Measurements from ENCODE around the gene ARMC5. TPM values are rescaled to one million over a fixed set of nuclear protein-coding genes. Genes with fewer than 3 reads are reported as not detected.

Gene ARMC5
- total RNA-seq, 1 donor from 2014 or later: 10.8 TPM

GRCh38 chr16:31472709-31473203, 13.5 kb downstream of the ARMC5 start:
- intact Hi-C loops (cut with DNase I): no loop called here
- Histone ChIP-seq H3K4me3 (peak overlapping the region; percentile 62), H3K4me1 (peaks cover 14% of the 10 kb centered on the region), H3K27ac (peak overlapping the region; percentile 86), H3K36me3 (peaks cover 18% of the 10 kb centered on the region), H3K27me3 (no peaks in the 10 kb centered on the region), H3K9me3 (no peaks in the 10 kb centered on the region)
- DNase-seq (peak; percentile 94), ATAC-seq (peak; percentile 84)
- TF ChIP-seq, protein P1, sequence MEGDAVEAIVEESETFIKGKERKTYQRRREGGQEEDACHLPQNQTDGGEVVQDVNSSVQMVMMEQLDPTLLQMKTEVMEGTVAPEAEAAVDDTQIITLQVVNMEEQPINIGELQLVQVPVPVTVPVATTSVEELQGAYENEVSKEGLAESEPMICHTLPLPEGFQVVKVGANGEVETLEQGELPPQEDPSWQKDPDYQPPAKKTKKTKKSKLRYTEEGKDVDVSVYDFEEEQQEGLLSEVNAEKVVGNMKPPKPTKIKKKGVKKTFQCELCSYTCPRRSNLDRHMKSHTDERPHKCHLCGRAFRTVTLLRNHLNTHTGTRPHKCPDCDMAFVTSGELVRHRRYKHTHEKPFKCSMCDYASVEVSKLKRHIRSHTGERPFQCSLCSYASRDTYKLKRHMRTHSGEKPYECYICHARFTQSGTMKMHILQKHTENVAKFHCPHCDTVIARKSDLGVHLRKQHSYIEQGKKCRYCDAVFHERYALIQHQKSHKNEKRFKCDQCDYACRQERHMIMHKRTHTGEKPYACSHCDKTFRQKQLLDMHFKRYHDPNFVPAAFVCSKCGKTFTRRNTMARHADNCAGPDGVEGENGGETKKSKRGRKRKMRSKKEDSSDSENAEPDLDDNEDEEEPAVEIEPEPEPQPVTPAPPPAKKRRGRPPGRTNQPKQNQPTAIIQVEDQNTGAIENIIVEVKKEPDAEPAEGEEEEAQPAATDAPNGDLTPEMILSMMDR (IDR thresholded peaks at IDR 0.05): peak; percentile 77

DNA sequence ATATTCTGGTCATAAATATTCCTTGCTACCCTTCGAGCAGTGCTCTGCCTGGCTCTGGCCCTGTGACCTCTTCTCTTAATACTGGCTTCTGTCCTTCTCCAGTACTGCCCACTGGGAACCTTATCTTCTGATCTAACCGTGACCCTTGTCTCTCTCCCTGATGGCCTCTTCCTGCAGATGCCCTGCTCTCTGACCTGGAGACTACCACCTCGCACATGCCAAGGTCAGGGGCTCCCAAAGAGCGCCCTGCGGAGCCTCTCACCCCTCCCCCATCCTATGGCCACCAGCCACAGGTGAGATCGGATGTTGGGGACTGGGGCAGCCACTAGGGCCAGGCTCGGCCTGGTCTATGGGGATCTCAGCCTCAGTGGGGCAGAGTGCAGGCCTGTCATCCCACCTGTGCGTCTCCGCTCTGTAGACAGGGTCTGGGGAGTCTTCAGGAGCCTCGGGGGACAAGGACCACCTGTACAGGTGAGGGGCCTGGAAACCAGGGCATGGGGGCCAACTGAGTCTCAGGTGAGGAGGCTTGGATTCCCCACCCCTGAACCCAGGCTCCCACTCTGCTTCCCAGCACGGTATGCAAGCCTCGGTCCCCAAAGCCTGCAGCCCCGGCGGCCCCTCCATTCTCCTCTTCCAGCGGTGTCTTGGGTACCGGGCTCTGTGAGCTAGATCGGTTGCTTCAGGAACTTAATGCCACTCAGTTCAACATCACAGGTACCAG, 14.1 kb downstream of the ARMC5 start:
- Histone ChIP-seq H3K4me1 (peaks cover 14% of the 10 kb centered on the region), H3K27ac (no peak overlapping the region), H3K27me3 (no peaks in the 10 kb centered on the region), H3K4me3 (peak overlapping the region; percentile 62), H3K9me3 (no peaks in the 10 kb centered on the region), H3K36me3 (peaks cover 18% of the 10 kb centered on the region)
- TF ChIP-seq, protein P1 (IDR thresholded peaks at IDR 0.05): no peak
- intact Hi-C loops (cut with DNase I): no loop called here
- no peak for ATAC-seq
- DNase-seq: no peak

- no peaks in the 10 kb centered on the region for H3K27me3 ChIP-seq
- DNase-seq (no peak), ATAC-seq (no peak)
- TF ChIP-seq, protein P1 (IDR thresholded peaks at IDR 0.05): no peak
- H3K9me3 ChIP-seq: no peaks in the 10 kb centered on the region
- no peak overlapping the region for H3K27ac ChIP-seq
- intact Hi-C loops (cut with DNase I): no loop called here
- H3K4me3 ChIP-seq: no peak overlapping the region
- peaks cover 18% of the 10 kb centered on the region for H3K36me3 ChIP-seq
- peaks cover 14% of the 10 kb centered on the region for H3K4me1 ChIP-seq
These were observed 14.9 kb downstream of the ARMC5 start for GRCh38 chr16:31474173-31474714.

- peaks cover 15% of the 10 kb centered on the region for H3K4me1 ChIP-seq
- intact Hi-C loops (cut with DNase I): no loop called here
- no peaks in the 10 kb centered on the region for H3K27me3 ChIP-seq
- DNase-seq (no peak), ATAC-seq (no peak)
- TF ChIP-seq, protein P1 (IDR thresholded peaks at IDR 0.05): no peak
- no peaks in the 10 kb centered on the region for H3K9me3 ChIP-seq
- no peak overlapping the region for H3K4me3 ChIP-seq
- no peak overlapping the region for H3K27ac ChIP-seq
- H3K36me3 ChIP-seq: peaks cover 18% of the 10 kb centered on the region
These were observed 15.8 kb downstream of the ARMC5 start for GRCh38 chr16:31474773-31475738.

DNA sequence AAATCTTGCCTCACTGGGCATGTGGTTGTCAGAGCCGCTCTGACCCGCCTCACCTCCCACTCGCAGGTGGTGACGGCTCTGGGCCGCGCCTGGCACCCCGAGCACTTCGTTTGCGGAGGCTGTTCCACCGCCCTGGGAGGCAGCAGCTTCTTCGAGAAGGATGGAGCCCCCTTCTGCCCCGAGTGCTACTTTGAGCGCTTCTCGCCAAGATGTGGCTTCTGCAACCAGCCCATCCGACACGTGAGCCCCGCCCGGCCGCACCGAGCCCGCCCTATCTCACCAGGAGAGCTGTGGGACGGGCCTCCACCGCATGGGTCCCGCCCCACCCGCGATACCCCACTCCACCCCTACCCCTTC, 16.6 kb downstream of the ARMC5 start:
- Histone ChIP-seq H3K36me3 (peaks cover 18% of the 10 kb centered on the region), H3K27ac (peak overlapping the region; percentile 80), H3K4me1 (peaks cover 16% of the 10 kb centered on the region), H3K9me3 (no peaks in the 10 kb centered on the region), H3K4me3 (peak overlapping the region; percentile 54), H3K27me3 (no peaks in the 10 kb centered on the region)
- peak; percentile 13 for ATAC-seq
- TF ChIP-seq, protein P1 (IDR thresholded peaks at IDR 0.05): no peak
- intact Hi-C loops (cut with DNase I): no loop called here
- peak; percentile 81 for DNase-seq
